Left ventricle myocardium inferior (tissue), 1 donor: Measurements from ENCODE around the gene ZNF518A. TPM values are rescaled to one million over a fixed set of nuclear protein-coding genes. Genes with fewer than 3 reads are reported as not detected.
"Not testable (repeated sequence)": the region's sequence is repeated elsewhere in the genome, so short reads cannot be mapped to it uniquely, and the experiment has no call there.

Source experiments
- DNase-seq: peaks from one replicate; pipeline ENCODE4 v3.0.0-alpha.2; 2020
- H3K27ac ChIP-seq: fragments of 200-600 bp; replicated peaks from 2 replicates; pipeline ENCODE4 v1.8.0; 2021
- H3K27me3 ChIP-seq: fragments of 200-600 bp; 2 replicates; pipeline ENCODE4 v1.8.0; 2021; ENCODE audit warnings: low read depth
- H3K36me3 ChIP-seq: fragments of 200-600 bp; 2 replicates; pipeline ENCODE4 v1.8.0; 2021
- H3K4me1 ChIP-seq: fragments of 200-600 bp; 2 replicates; pipeline ENCODE4 v1.8.0; 2021
- H3K4me3 ChIP-seq: fragments of 200-600 bp; 2 replicates; pipeline ENCODE4 v1.8.0; 2021; ENCODE audit warnings: mild to moderate bottlenecking, moderate library complexity
- H3K9me3 ChIP-seq: fragments of 200-600 bp; replicated peaks from 2 replicates; pipeline ENCODE4 v1.8.0; 2021
- CTCF ChIP-seq: fragments of 200-600 bp; IDR thresholded peaks from 2 replicates; pipeline ENCODE4 v1.8.0; 2021; ENCODE audit warnings: antibody characterized with exemption, mild to moderate bottlenecking, borderline replicate concordance
- intact Hi-C: fragments of 100-400 bp; cut with micrococcal nuclease; formaldehyde crosslinking; loops from one replicate; pipeline ENCODE4 v1.11.0; 2022
- total RNA-seq: library from RNA; stranded (reverse); fragmentation: NEBNext Ultra II Directional; extraction: Animal tissue kit (Norgen Biotek cat#: 25700); gene quantifications from one replicate; pipeline ENCODE4 v1.2.1, GENCODE V29; 2021
- donor health status: DM: no; HTN: yes; CAD: no; lungs with severe emphysema.

The ZNF518A gene
- total RNA-seq, 1 donor from 2014 or later, result 8.7 TPM

- H3K9me3 ChIP-seq, result peaks cover 70% of the 10 kb centered on the region
- H3K27me3 ChIP-seq, result no peaks in the 10 kb centered on the region
- DNase-seq, result no peak
- no peak overlapping the region for H3K4me3 ChIP-seq
- no peak for TF ChIP-seq CTCF
- intact Hi-C loops, result no loop called here
- H3K27ac ChIP-seq, result no peak overlapping the region
- H3K4me1 ChIP-seq, result no peaks in the 10 kb centered on the region
- peaks cover 4% of the 10 kb centered on the region for H3K36me3 ChIP-seq
Observed at GRCh38 chr10:96168546-96168945, 38.4 kb downstream of the ZNF518A start.

GRCh38 chr10:96170230-96170629, 40.1 kb downstream of the ZNF518A start:
- Histone ChIP-seq H3K4me3 (no peak overlapping the region), H3K9me3 (peaks cover 79% of the 10 kb centered on the region), H3K36me3 (peaks cover 4% of the 10 kb centered on the region), H3K27ac (no peak overlapping the region), H3K27me3 (no peaks in the 10 kb centered on the region), H3K4me1 (no peaks in the 10 kb centered on the region)
- no peak for DNase-seq
- TF ChIP-seq CTCF, result no peak
- intact Hi-C loops, result no loop called here

GRCh38 chr10:96172666-96173065, 42.6 kb downstream of the ZNF518A start:
- H3K9me3 ChIP-seq, result peaks cover 77% of the 10 kb centered on the region
- H3K4me1 ChIP-seq, result no peaks in the 10 kb centered on the region
- H3K27ac ChIP-seq, result no peak overlapping the region
- intact Hi-C loops, result no loop called here
- no peak for DNase-seq
- peaks cover 4% of the 10 kb centered on the region for H3K36me3 ChIP-seq
- H3K27me3 ChIP-seq, result no peaks in the 10 kb centered on the region
- no peak for TF ChIP-seq CTCF
- H3K4me3 ChIP-seq, result no peak overlapping the region

GRCh38 chr10:96176985-96177384, 46.9 kb downstream of the ZNF518A start:
- DNase-seq, result no peak
- H3K4me1 ChIP-seq, result no peaks in the 10 kb centered on the region
- no peak overlapping the region for H3K27ac ChIP-seq
- H3K36me3 ChIP-seq, result no peaks in the 10 kb centered on the region
- intact Hi-C loops, result no loop called here
- no peaks in the 10 kb centered on the region for H3K27me3 ChIP-seq
- H3K9me3 ChIP-seq, result peaks cover 65% of the 10 kb centered on the region
- H3K4me3 ChIP-seq, result no peak overlapping the region
- TF ChIP-seq CTCF, result no peak

GRCh38 chr10:96188421-96188820, 58.3 kb downstream of the ZNF518A start:
- no peak overlapping the region for H3K27ac ChIP-seq
- no peak overlapping the region for H3K4me3 ChIP-seq
- peaks cover 20% of the 10 kb centered on the region for H3K9me3 ChIP-seq
- intact Hi-C loops, result no loop called here
- DNase-seq, result no peak
- TF ChIP-seq CTCF, result no peak
- no peaks in the 10 kb centered on the region for H3K4me1 ChIP-seq
- H3K36me3 ChIP-seq, result no peaks in the 10 kb centered on the region
- H3K27me3 ChIP-seq, result no peaks in the 10 kb centered on the region

GRCh38 chr10:96188916-96189315, 58.8 kb downstream of the ZNF518A start:
- no peaks in the 10 kb centered on the region for H3K36me3 ChIP-seq

GRCh38 chr10:96189505-96189904, 59.4 kb downstream of the ZNF518A start:
- intact Hi-C loops, H3K4me3 ChIP-seq, H3K4me1 ChIP-seq, DNase-seq, H3K36me3 ChIP-seq, H3K27me3 ChIP-seq, H3K27ac ChIP-seq: not testable (repeated sequence)
- peaks cover 11% of the 10 kb centered on the region for H3K9me3 ChIP-seq

More at GRCh38 chr10:96188916-96189315, 58.8 kb downstream of the ZNF518A start:
- Histone ChIP-seq H3K4me3 (no peak overlapping the region), H3K4me1 (no peaks in the 10 kb centered on the region), H3K27me3 (no peaks in the 10 kb centered on the region), H3K27ac (no peak overlapping the region), H3K9me3 (peaks cover 17% of the 10 kb centered on the region)
- TF ChIP-seq CTCF, result no peak
- intact Hi-C loops, result no loop called here
- DNase-seq, result no peak
